ENCODE data around the gene PER1. TPM values are rescaled to one million over a fixed set of nuclear protein-coding genes. Genes with fewer than 3 reads are reported as not detected.

The PER1 gene
- total and polyA plus RNA-seq, 2 of the 13 experiments (the other 11 are each of a cell fraction or from before 2014, with no cell fraction given), result 2.6 to 3.6 TPM

- peak; percentile 79; the same call in 1 of the 2 replicates for TF ChIP-seq ARID4A (CRISPR knock-in tag; IDR thresholded peaks at IDR 0.05; ENCODE audit: borderline replicate concordance)
- no peak for TF ChIP-seq NFATC3 (CRISPR knock-in tag; IDR thresholded peaks at IDR 0.05)
- no peak for TF ChIP-seq ZMYM3 (CRISPR knock-in tag; IDR thresholded peaks at IDR 0.05)
- TF ChIP-seq JDP2 (CRISPR knock-in tag; IDR thresholded peaks at IDR 0.05; ENCODE audit: borderline replicate concordance), result no peak
- no peak for TF ChIP-seq CBX2 (IDR thresholded peaks at IDR 0.05; ENCODE audit: low read depth, low read length)
- no peak for TF ChIP-seq CBX2 (CRISPR knock-in tag; IDR thresholded peaks at IDR 0.05; ENCODE audit: low read depth)
- no peak for TF ChIP-seq ZNF878 (CRISPR knock-in tag; IDR thresholded peaks at IDR 0.05)
- TF ChIP-seq U2AF1 (optimal IDR thresholded peaks at IDR 0.05; ENCODE audit: low read depth, low read length), result no peak
- TF ChIP-seq PATZ1 (CRISPR knock-in tag; IDR thresholded peaks at IDR 0.05), result peak; percentile 64; the same call in 1 of the 2 replicates
- TF ChIP-seq ZNF549 (CRISPR knock-in tag; IDR thresholded peaks at IDR 0.05), result no peak
- TF ChIP-seq ZNF761 (CRISPR knock-in tag; conservative IDR thresholded peaks at IDR 0.05), result no peak
- TF ChIP-seq EP300 (IDR thresholded peaks at IDR 0.05; ENCODE audit: low read depth in 2 of 2, low read length in 2 of 2), result 0 out of 4 replicates have a peak, but pooled peaks of 1 of the 2 experiments have one; percentile 5
- TF ChIP-seq EP300 (CRISPR knock-in tag; IDR thresholded peaks at IDR 0.05; ENCODE audit: borderline replicate concordance), result peak; percentile 33; the same call in 1 of the 2 replicates
- TF ChIP-seq MATR3 (CRISPR knock-in tag; IDR thresholded peaks at IDR 0.05), result no peak
- TF ChIP-seq MZF1 (CRISPR knock-in tag; IDR thresholded peaks at IDR 0.05; ENCODE audit: borderline replicate concordance), result no peak
- no peak for TF ChIP-seq ZNF33B (CRISPR knock-in tag; IDR thresholded peaks at IDR 0.05)
- no peak for TF ChIP-seq FOXO1 (CRISPR knock-in tag; IDR thresholded peaks at IDR 0.05)
- no peak for TF ChIP-seq POGZ (CRISPR knock-in tag; IDR thresholded peaks at IDR 0.05)
- no peak for TF ChIP-seq ZNF260 (CRISPR knock-in tag; IDR thresholded peaks at IDR 0.05; ENCODE audit: borderline replicate concordance, low read depth)
- peak; percentile 30 to 79; a peak in 2 of 4 replicates for TF ChIP-seq POLR2A (IDR thresholded peaks at IDR 0.05; ENCODE audit: insufficient read depth in 1 of 2, low read depth in 2 of 2, low read length in 2 of 2)
- TF ChIP-seq ZFP41 (CRISPR knock-in tag; IDR thresholded peaks at IDR 0.05; ENCODE audit: borderline replicate concordance), result no peak
- TF ChIP-seq RXRB (CRISPR knock-in tag; IDR thresholded peaks at IDR 0.05; ENCODE audit: borderline replicate concordance), result peak; percentile 23; the same call in 1 of the 2 replicates
- TF ChIP-seq ZNF331 (CRISPR knock-in tag; IDR thresholded peaks at IDR 0.05), result no peak
- TF ChIP-seq ZNF550 (CRISPR knock-in tag; IDR thresholded peaks at IDR 0.05; ENCODE audit: borderline replicate concordance), result no peak
- TF ChIP-seq MIER3 (CRISPR knock-in tag; IDR thresholded peaks at IDR 0.05; ENCODE audit: borderline replicate concordance), result no peak
- TF ChIP-seq SIN3B (IDR thresholded peaks at IDR 0.05; ENCODE audit: low read length), result no peak
- TF ChIP-seq SRSF9 (IDR thresholded peaks at IDR 0.05; ENCODE audit: borderline replicate concordance, insufficient read depth, low read depth, low read length, poor library complexity, severe bottlenecking), result no peak
Measured at GRCh38 chr17:8152112-8152775, at the start of gene PER1 (continued).

Measured in HepG2 (cell line).